ENCODE results near the gene CYTH1.

DNA sequence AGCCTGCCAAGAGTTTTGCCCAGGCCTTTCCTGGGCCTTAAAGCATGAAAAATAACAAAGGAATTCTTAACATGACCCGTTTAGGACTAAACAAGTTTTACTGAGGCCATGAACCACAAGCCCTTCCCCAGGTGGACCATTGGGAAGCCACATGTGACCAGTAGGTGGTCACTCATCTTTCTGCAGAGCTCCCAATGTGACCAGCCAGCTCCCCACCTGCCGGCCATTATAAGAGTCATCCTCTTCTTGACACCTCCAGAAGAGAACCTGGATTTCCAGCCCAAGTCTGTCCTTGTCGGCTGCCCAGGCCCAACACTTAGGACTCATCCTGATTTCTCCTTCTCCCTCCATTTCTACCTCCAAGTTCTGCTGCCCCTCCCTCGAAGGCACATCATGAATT, 113.2 kb downstream of the CYTH1 start:
- TF ChIP-seq SP1 (IDR thresholded peaks at IDR 0.05) (no peak), ZNF384 (IDR thresholded peaks at IDR 0.05) (no peak), FOXK2 (IDR thresholded peaks at IDR 0.05) (no peak), TARDBP (IDR thresholded peaks at IDR 0.05) (no peak), ELF4 (IDR thresholded peaks at IDR 0.05) (no peak), CTBP1 (IDR thresholded peaks at IDR 0.05; ENCODE audit: borderline replicate concordance) (no peak), SUZ12 (IDR thresholded peaks at IDR 0.05) (no peak), HDGF (IDR thresholded peaks at IDR 0.05; ENCODE audit: borderline replicate concordance) (no peak), ARNT (IDR thresholded peaks at IDR 0.05) (no peak), BHLHE40 (IDR thresholded peaks at IDR 0.05; ENCODE audit: borderline replicate concordance) (no peak), LEF1 (IDR thresholded peaks at IDR 0.05; ENCODE audit: borderline replicate concordance) (no peak), NFRKB (IDR thresholded peaks at IDR 0.05) (no peak), FOXM1 (IDR thresholded peaks at IDR 0.05; ENCODE audit: borderline replicate concordance) (no peak)
- TF ChIP-seq, protein P1, sequence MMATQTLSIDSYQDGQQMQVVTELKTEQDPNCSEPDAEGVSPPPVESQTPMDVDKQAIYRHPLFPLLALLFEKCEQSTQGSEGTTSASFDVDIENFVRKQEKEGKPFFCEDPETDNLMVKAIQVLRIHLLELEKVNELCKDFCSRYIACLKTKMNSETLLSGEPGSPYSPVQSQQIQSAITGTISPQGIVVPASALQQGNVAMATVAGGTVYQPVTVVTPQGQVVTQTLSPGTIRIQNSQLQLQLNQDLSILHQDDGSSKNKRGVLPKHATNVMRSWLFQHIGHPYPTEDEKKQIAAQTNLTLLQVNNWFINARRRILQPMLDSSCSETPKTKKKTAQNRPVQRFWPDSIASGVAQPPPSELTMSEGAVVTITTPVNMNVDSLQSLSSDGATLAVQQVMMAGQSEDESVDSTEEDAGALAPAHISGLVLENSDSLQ (IDR thresholded peaks at IDR 0.05) = no peak

Data from HEK293T (cell line).